AG09319 (cell line): Measurements from ENCODE around the gene CCDC124.

Experiments
- DNase-seq: peaks from one replicate; pipeline ENCODE4 v3.0.0-alpha.2; 2010; ENCODE audit warnings: low read depth; ENCODE audit errors: extremely low read depth
- TF ChIP-seq, protein P1 (sequence below): IDR thresholded peaks from 2 replicates; pipeline ENCODE4 v1.5.1; 2011; ENCODE audit warnings: low read depth, mild to moderate bottlenecking, inconsistent platforms, low read length, moderate library complexity

Gene CCDC124

DNA sequence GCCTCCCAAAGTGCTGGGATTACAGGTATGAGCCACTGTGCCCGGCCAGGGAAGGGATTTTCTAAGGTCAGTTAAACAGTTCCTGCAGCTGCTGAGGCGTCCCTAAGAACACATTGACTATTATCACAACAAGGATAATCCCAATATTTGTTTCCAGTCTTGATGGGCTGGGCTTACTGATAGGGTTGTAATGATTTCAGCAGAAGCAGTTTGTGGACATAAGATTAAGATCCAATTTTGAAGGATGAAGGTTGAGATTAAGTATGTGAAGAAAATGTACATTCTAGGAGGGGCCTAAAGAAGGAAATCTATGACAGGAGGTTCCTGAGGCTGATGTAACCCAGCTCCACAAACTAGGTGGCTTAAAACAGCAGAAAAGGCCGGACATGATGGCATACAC is 10.7 kb upstream of the CCDC124 start:
- TF ChIP-seq, protein P1, sequence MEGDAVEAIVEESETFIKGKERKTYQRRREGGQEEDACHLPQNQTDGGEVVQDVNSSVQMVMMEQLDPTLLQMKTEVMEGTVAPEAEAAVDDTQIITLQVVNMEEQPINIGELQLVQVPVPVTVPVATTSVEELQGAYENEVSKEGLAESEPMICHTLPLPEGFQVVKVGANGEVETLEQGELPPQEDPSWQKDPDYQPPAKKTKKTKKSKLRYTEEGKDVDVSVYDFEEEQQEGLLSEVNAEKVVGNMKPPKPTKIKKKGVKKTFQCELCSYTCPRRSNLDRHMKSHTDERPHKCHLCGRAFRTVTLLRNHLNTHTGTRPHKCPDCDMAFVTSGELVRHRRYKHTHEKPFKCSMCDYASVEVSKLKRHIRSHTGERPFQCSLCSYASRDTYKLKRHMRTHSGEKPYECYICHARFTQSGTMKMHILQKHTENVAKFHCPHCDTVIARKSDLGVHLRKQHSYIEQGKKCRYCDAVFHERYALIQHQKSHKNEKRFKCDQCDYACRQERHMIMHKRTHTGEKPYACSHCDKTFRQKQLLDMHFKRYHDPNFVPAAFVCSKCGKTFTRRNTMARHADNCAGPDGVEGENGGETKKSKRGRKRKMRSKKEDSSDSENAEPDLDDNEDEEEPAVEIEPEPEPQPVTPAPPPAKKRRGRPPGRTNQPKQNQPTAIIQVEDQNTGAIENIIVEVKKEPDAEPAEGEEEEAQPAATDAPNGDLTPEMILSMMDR = no peak

DNA sequence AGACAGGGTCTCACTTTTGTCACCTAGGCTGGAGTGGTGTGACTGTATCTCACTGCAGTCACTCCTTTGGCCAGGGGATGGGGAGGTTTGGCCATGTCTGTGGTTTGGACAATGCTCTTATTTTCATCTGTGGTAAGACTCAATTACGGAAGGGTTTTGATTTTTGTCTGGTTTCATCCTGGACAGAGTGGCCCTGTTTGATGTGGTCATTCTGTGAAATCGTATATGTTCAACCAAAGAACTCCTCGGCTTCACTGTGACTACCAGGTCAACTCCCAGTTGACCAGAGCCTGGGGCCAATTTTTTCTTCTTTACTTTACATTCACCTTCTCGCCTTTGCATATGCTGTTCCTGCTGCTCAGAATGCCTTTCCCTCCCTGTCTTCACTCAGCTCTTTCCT is 6.8 kb upstream of the CCDC124 start:
- DNase-seq = no peak

More for the DNA sequence above, 10.7 kb upstream of the CCDC124 start:
- DNase-seq = no peak

DNA sequence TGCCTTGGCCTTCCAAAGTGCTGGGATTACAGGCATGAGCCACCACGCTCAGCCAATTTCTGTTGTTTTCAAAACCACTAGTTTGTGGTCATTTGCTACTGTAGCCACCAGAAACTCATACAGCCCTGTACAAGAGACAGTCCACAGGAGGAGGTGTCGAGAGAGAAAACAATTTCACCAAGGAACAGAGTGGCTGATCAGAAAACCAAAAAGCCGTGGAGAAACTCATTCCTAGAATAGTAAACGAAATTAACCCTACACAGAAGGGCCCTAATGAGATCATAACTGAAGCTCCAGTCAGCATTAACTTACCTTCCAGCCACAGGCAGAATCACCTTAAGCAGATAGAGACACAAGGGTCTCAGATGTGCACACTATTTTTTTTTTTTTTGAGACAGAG is 3.8 kb upstream of the CCDC124 start:
- no peak for DNase-seq
- TF ChIP-seq, protein P1 = no peak

More for the DNA sequence above, 6.8 kb upstream of the CCDC124 start:
- TF ChIP-seq, protein P1 = no peak

DNA sequence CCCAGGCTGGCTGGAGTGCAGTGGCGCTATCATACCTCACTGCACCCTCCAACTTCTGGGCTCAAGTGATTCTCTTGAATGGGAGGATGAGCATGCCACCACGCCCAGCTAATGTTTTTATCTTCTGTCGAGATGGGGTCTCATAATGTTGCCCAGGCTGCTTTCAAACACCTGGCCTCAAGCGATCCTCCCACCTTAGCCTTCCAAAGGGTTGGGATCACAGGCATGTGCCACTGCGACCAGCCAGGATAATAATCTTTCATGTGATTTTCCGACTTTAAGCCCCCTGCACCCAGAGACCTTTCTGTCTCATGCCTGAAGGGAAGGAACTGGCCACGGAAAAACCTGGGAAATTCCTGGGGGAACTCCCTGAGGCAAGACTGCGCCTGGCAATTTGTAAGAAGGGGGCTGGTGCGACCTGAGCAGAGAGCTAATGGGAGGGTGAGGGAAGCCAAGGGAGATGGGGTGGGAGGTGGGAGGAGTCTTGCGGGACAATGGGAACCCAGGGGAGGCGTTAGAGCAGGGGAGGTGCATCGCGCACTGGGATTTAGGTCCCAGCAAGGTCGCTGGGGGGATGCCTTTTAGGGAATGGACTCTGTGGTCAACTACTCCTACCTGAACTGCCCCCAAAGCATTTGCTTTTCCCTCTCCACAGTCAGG is 1.2 kb upstream of the CCDC124 start:
- no peak for DNase-seq
- TF ChIP-seq, protein P1 = no peak

DNA sequence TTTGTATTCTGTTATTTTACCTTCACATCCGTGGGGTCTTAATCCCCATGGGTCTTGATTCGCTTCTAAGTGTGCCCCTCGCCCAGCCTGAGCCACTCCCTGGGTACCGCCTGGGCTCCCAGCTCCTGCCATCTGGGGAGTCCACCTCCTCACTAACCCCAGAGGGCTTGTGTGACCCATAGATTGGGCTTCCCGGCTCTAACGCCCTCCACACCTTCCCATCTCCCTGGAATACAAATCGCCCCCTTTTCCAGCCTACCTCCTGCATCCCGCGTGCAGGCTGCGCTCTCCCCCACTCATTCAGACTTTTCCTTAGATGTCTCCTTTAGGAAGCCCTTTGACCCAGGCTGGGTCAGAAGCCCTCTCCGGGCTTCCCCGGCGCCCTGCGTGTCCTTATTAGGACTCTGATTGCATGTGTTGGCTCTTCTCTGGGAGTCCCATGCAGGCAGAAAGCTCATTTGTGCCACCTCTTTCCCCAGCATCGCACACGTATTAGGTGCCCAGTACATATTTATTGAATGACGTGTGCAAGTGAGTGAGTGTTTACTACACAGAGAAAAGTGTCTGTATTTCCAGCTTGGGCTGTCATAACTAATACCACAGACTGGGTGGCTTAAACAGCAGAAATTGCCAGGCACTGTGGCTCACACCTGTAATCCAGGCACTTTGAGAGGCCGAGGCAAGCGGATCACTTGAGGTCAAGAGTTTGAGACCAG is 757 bp downstream of the CCDC124 start:
- DNase-seq = no peak
- TF ChIP-seq, protein P1 = no peak

DNA sequence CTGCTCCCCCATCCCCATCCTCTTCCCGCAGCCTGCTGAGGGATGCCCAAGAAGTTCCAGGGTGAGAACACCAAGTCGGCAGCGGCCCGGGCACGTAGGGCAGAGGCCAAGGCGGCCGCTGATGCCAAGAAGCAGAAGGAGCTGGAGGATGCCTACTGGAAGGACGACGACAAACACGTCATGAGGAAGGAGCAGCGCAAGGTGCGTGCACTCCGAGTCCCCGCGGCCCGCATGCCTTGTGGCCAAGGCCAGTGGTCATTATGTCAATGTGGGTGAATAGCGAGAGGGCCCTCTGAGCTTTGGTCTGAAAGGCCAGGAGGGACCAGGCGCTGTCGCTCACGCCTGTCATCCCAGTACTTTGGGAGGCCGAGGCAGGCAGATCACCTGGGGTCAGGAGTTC is 3.6 kb downstream of the CCDC124 start:
- no peak for DNase-seq
- TF ChIP-seq, protein P1 = no peak

DNA sequence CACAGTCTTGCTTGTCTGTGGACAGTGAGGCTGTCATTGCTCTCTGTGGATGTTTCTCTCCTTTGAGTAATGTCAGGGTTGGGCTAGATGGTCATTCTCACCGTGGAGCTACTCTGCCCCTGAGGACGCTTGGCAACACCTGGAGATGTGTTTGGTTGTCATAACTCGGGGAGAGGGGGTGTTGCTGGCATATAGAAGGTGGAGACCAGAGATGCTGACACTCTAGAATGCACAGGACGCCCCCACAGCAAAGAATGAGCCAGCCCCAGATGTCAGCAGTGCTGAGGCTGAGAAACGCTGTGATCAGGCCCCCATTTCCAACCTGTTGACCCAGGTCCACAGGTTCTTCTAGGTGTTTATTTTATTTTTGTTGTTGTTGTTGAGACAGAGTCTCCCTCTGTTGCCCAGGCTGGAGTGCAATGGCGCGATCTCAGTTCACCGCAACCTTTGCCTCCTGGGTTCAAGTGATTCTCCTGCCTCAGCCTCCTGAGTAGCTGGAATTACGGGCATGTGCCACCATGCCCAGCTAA is 4.6 kb downstream of the CCDC124 start:
- TF ChIP-seq, protein P1 = no peak
- no peak for DNase-seq
